Breast epithelium (tissue), 3 donors: Measurements from ENCODE around the gene DIP2B.

Experiments
- POLR2A ChIP-seq: fragments of 450-650 bp; IDR thresholded peaks from one replicate; pipeline ENCODE4 v1.6.1; 2016; ENCODE audit warnings: antibody characterized with exemption, mild to moderate bottlenecking, moderate library complexity
- TF ChIP-seq, protein P1 (sequence below), 3 donors: fragments of 450-650 bp; IDR thresholded peaks; one replicate each; pipeline ENCODE4 v1.5.1; 2016 to 2017; ENCODE audit warnings: antibody characterized with exemption in 3 of 3, mild to moderate bottlenecking in 3 of 3, moderate library complexity in 3 of 3

DNA sequence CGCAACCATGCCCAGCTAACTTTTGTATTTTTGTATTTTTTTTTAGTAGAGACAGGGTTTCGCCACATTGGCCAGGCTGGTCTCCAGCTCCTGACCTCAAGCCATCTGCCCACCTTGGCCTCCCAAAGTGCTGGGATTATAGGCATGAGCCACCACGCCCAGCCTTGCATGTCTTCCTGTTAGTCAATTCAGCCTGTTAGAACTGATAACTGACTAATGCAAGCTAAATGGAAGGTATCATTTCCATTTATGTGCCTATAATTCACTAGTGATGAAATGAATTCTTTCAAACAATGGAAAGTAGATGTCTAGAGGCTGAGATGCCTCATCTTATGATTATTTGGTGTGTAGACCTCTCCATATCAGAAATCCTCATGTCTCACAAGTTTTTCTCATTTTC, 37.3 kb upstream of the DIP2B start:
- TF ChIP-seq, protein P1, sequence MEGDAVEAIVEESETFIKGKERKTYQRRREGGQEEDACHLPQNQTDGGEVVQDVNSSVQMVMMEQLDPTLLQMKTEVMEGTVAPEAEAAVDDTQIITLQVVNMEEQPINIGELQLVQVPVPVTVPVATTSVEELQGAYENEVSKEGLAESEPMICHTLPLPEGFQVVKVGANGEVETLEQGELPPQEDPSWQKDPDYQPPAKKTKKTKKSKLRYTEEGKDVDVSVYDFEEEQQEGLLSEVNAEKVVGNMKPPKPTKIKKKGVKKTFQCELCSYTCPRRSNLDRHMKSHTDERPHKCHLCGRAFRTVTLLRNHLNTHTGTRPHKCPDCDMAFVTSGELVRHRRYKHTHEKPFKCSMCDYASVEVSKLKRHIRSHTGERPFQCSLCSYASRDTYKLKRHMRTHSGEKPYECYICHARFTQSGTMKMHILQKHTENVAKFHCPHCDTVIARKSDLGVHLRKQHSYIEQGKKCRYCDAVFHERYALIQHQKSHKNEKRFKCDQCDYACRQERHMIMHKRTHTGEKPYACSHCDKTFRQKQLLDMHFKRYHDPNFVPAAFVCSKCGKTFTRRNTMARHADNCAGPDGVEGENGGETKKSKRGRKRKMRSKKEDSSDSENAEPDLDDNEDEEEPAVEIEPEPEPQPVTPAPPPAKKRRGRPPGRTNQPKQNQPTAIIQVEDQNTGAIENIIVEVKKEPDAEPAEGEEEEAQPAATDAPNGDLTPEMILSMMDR (IDR thresholded peaks at IDR 0.05) = no peak
- no peak for TF ChIP-seq POLR2A
